22Rv1 (cell line): ENCODE results near the gene SSH3.

Source experiments
- H3K27ac ChIP-seq: fragments of 450-650 bp; 2 replicates; pipeline ENCODE4 v1.5.1; 2017
- CTCF ChIP-seq: fragments of 450-650 bp; IDR thresholded peaks from 2 replicates; pipeline ENCODE4 v1.5.1; 2017; ENCODE audit warnings: mild to moderate bottlenecking
- ZFX ChIP-seq: fragments of 450-650 bp; IDR thresholded peaks from 2 replicates; pipeline ENCODE4 v1.6.1; 2017; ENCODE audit warnings: antibody characterized with exemption, borderline replicate concordance

SSH3 gene

GRCh38 chr11:67356864-67357561 is 53.7 kb downstream of the SSH3 start:
- peak overlapping the region; percentile 88 for H3K27ac ChIP-seq

GRCh38 chr11:67357831-67358670 is 54.7 kb downstream of the SSH3 start:
- TF ChIP-seq ZFX (no peak), CTCF (no peak)
- H3K27ac ChIP-seq, result no peak overlapping the region

More at GRCh38 chr11:67356864-67357561, 53.7 kb downstream of the SSH3 start:
- no peak for TF ChIP-seq ZFX
- peak; percentile 93 for TF ChIP-seq CTCF
